ENCODE data around the gene EHD4.

The EHD4 gene

GRCh38 chr15:41856716-41857115, 115.6 kb downstream of the EHD4 start:
- TF ChIP-seq CTCF (IDR thresholded peaks at IDR 0.05; ENCODE audit: low read length, missing control alignments) = no peak
- no peak overlapping the region for H3K4me3 ChIP-seq (replicated peaks; ENCODE audit: low read depth, low read length)
- no peak for DNase-seq (ENCODE audit: low read depth)

GRCh38 chr15:41856262-41856661, 116.1 kb downstream of the EHD4 start:
- DNase-seq (ENCODE audit: low read depth) = no peak
- TF ChIP-seq CTCF (IDR thresholded peaks at IDR 0.05; ENCODE audit: low read length, missing control alignments) = no peak
- H3K4me3 ChIP-seq (replicated peaks; ENCODE audit: low read depth, low read length) = no peak overlapping the region

- no peak for TF ChIP-seq CTCF (IDR thresholded peaks at IDR 0.05; ENCODE audit: low read length, missing control alignments)
- H3K4me3 ChIP-seq (replicated peaks; ENCODE audit: low read depth, low read length) = no peak overlapping the region
- DNase-seq (ENCODE audit: low read depth) = no peak
Observed at GRCh38 chr15:41855261-41855961, 116.9 kb downstream of the EHD4 start.

- no peak for DNase-seq (ENCODE audit: low read depth)
- TF ChIP-seq CTCF (IDR thresholded peaks at IDR 0.05; ENCODE audit: low read length, missing control alignments) = no peak
- H3K4me3 ChIP-seq (replicated peaks; ENCODE audit: low read depth, low read length) = no peak overlapping the region
Observed at GRCh38 chr15:41854443-41854842, 117.9 kb downstream of the EHD4 start.

GRCh38 chr15:41853831-41854230, 118.5 kb downstream of the EHD4 start:
- no peak overlapping the region for H3K4me3 ChIP-seq (replicated peaks; ENCODE audit: low read depth, low read length)
- TF ChIP-seq CTCF (IDR thresholded peaks at IDR 0.05; ENCODE audit: low read length, missing control alignments) = no peak
- DNase-seq (ENCODE audit: low read depth) = no peak

- H3K4me3 ChIP-seq (replicated peaks; ENCODE audit: low read depth, low read length) = no peak overlapping the region
- TF ChIP-seq CTCF (IDR thresholded peaks at IDR 0.05; ENCODE audit: low read length, missing control alignments) = no peak
- no peak for DNase-seq (ENCODE audit: low read depth)
Observed at GRCh38 chr15:41852736-41853590, 119.4 kb downstream of the EHD4 start.

Measured in fibroblast of pulmonary artery (primary cell).